PC-9 (cell line): ENCODE data around the gene WNT10A.

Experiments used
- CTCF ChIP-seq: fragments of 200-600 bp; sonication (generic); conservative IDR thresholded peaks from 2 replicates; pipeline ENCODE4 v1.6.1; 2017; ENCODE audit warnings: mixed run types, antibody characterized with exemption, mild to moderate bottlenecking, moderate library complexity
- EZH2 ChIP-seq: fragments of 200-600 bp; sonication (generic); IDR thresholded peaks from 2 replicates; pipeline ENCODE4 v1.8.0; 2017; ENCODE audit warnings: antibody characterized with exemption, low read depth

- TF ChIP-seq CTCF (no peak), EZH2 (no peak)
These were observed 3.9 kb downstream of the WNT10A start for GRCh38 chr2:218884519-218884918.
